Measurements from ENCODE around the gene HSPA12B. TPM values are rescaled to one million over a fixed set of nuclear protein-coding genes. Genes with fewer than 3 reads are reported as not detected.
A peak's percentile ranks its signal among the peaks of the same experiment; 100 is the strongest.

The HSPA12B gene
- total and polyA plus RNA-seq, 2 of the 8 experiments (the other 6 are each of a cell fraction or from before 2014, with no cell fraction given), result 2.2 to 4.3 TPM

- peaks cover 0 to 6% (median 2%) of the 10 kb centered on the region in 4 experiments; a peak in 3 of 7 replicates for H3K4me1 ChIP-seq (replicated peaks in 1 of 4; ENCODE audit: control insufficient read depth in 3 of 4, insufficient read depth in 4 of 4, low read length in 3 of 4)
- POLR2A ChIA-PET (ENCODE audit: partially characterized antibody), result interaction anchor here (1.4 to 1.6 kb wide), 2 partner anchors 18 to 24 kb away, joined by 4 read pairs; no protein-coding TSS in a partner anchor
- CTCF ChIA-PET (ENCODE audit: partially characterized antibody), result interaction anchor here (0.7 to 17.6 kb wide), 10 partner anchors 9 to 64 kb away, joined by 3 to 221 read pairs (median 5); no protein-coding TSS in a partner anchor
- TF ChIP-seq SP2 (IDR thresholded peaks at IDR 0.05; ENCODE audit: low read length), result no peak
- TF ChIP-seq JUND (IDR thresholded peaks at IDR 0.05; ENCODE audit: low read length), result no peak
- TF ChIP-seq NANOG (IDR thresholded peaks at IDR 0.05; ENCODE audit: insufficient read depth, low read depth, low read length, poor library complexity, severe bottlenecking), result no peak
- TF ChIP-seq SUZ12 (IDR thresholded peaks at IDR 0.05; ENCODE audit: low read length), result no peak
- TF ChIP-seq GTF2F1 (IDR thresholded peaks at IDR 0.05; ENCODE audit: borderline replicate concordance, low read depth, low read length), result no peak
- TF ChIP-seq SIX5 (IDR thresholded peaks at IDR 0.05; ENCODE audit: low read depth, low read length), result no peak
- TF ChIP-seq EGR1 (IDR thresholded peaks at IDR 0.05; ENCODE audit: borderline replicate concordance, low read depth, low read length), result no peak
- TF ChIP-seq RFX5 (IDR thresholded peaks at IDR 0.05; ENCODE audit: borderline replicate concordance, low read depth, low read length), result no peak
- TF ChIP-seq ZNF274 (IDR thresholded peaks at IDR 0.05; ENCODE audit: borderline replicate concordance, extremely low read depth, low read length), result no peak
- TF ChIP-seq CBX5 (IDR thresholded peaks at IDR 0.05; ENCODE audit: low read depth, low read length), result no peak
- no peak for TF ChIP-seq ATF2 (IDR thresholded peaks at IDR 0.05; ENCODE audit: low read length)
- no peak for TF ChIP-seq BACH1 (IDR thresholded peaks at IDR 0.05; ENCODE audit: low read length)
These were observed 5.0 kb upstream of the HSPA12B start for GRCh38 chr20:3727401-3728021.

More at GRCh38 chr20:3727401-3728021, 5.0 kb upstream of the HSPA12B start:
- DNase-seq (ENCODE audit: low read depth in 1 of 2, low spot score in 2 of 2), result no peak
- peaks cover 1 to 18% (median 13%) of the 10 kb centered on the region in 4 experiments; a peak in 4 of 7 replicates for H3K27me3 ChIP-seq (replicated peaks in 1 of 4; ENCODE audit: control insufficient read depth in 3 of 4, extremely low read depth in 1 of 4, insufficient read depth in 3 of 4, low read length in 3 of 4)
- H4K8ac ChIP-seq (ENCODE audit: extremely low read depth, insufficient read depth, low read length), result no peak overlapping the region
- H3K36me3 ChIP-seq (ENCODE audit: control insufficient read depth in 2 of 4, insufficient read depth in 4 of 4, low read length in 3 of 4), result no peaks in the 10 kb centered on the region
- H3K56ac ChIP-seq (replicated peaks; ENCODE audit: insufficient read length, low read depth, low read length), result no peak overlapping the region
- no peak overlapping the region for H2BK20ac ChIP-seq (ENCODE audit: low read length)
- no peak overlapping the region for H3K4me2 ChIP-seq (ENCODE audit: insufficient read depth in 1 of 2, low read depth in 2 of 2, low read length in 2 of 2)
- H3K79me1 ChIP-seq (ENCODE audit: low read depth, low read length), result no peaks in the 10 kb centered on the region
- no peak overlapping the region for H3K18ac ChIP-seq (ENCODE audit: extremely low read depth, low read length)
- no peak overlapping the region for H3K14ac ChIP-seq (ENCODE audit: insufficient read length)
- FAIRE-seq, result no peak
- H4K20me1 ChIP-seq (replicated peaks in 1 of 2; ENCODE audit: control insufficient read depth in 1 of 2, insufficient read depth in 2 of 2, low read length in 2 of 2), result peaks cover 0 to 2% of the 10 kb centered on the region in 2 experiments
- no peak overlapping the region for H3K9ac ChIP-seq (replicated peaks in 1 of 4; ENCODE audit: extremely low read depth in 1 of 4, low read depth in 3 of 4, low read length in 3 of 4)
- no peak overlapping the region for H2BK120ac ChIP-seq (replicated peaks; ENCODE audit: low read depth, low read length)
- H2AFZ ChIP-seq (ENCODE audit: low read length), result peak overlapping the region; percentile 73; the same call in 1 of the 2 replicates
- no peak overlapping the region for H3K27ac ChIP-seq (ENCODE audit: low read depth, low read length)
- H4K91ac ChIP-seq (replicated peaks; ENCODE audit: insufficient read length, low read length), result no peak overlapping the region
- no peak overlapping the region for H2BK5ac ChIP-seq (ENCODE audit: low read depth, low read length)
- H4K5ac ChIP-seq (ENCODE audit: insufficient read length, low read depth, low read length), result no peak overlapping the region
- H3K4me3 ChIP-seq (ENCODE audit: extremely low read depth in 1 of 4, insufficient read depth in 2 of 4, low read depth in 3 of 4, low read length in 4 of 4), result no peak overlapping the region
- WGBS, 2 experiments (ENCODE audit: extremely low coverage in 1 of 2, insufficient coverage in 1 of 2, insufficient read length in 1 of 2, insufficient replicate concordance in 2 of 2, low coverage in 1 of 2, low lambda C conversion rate in 2 of 2, missing lambda C conversion rate in 1 of 2), result 83% methylated on average over 11 of the region's 11 CpGs; no CpG with 5 or more reads in 1 of the 2 experiments
- H3K79me2 ChIP-seq (ENCODE audit: control insufficient read depth in 1 of 2, insufficient read depth in 2 of 2, low read length in 2 of 2), result no peaks in the 10 kb centered on the region
- 0 out of 2 replicates have a peak, but pooled peaks cover 3% of the 10 kb centered on the region for H3K23me2 ChIP-seq (ENCODE audit: low read depth, low read length)
- H2AK5ac ChIP-seq (ENCODE audit: low read depth, low read length), result no peak overlapping the region
- H2BK12ac ChIP-seq (ENCODE audit: low read depth, low read length), result no peak overlapping the region
- H3K23ac ChIP-seq (ENCODE audit: insufficient read length), result no peak overlapping the region
- no peak overlapping the region for H3K4ac ChIP-seq (replicated peaks; ENCODE audit: insufficient read length, low read depth, low read length)
- no peak overlapping the region for H2BK15ac ChIP-seq (ENCODE audit: low read length)
- no peaks in the 10 kb centered on the region for H3K9me3 ChIP-seq (ENCODE audit: insufficient read depth in 2 of 2, low read depth in 1 of 2, low read length in 1 of 2)

All from H1 (cell line).